Activated T-helper 9 cell treated with anti-CD3 and anti-CD28 coated beads, Interleukin-2, amount 50 U/mL, for 16 hours (primary cell): Measurements from ENCODE around the gene DCAF12.

Source experiments
- DNase-seq: peaks from one replicate; pipeline ENCODE4 v3.0.0-alpha.2; 2020; ENCODE audit warnings: low read depth

DCAF12 gene

DNA sequence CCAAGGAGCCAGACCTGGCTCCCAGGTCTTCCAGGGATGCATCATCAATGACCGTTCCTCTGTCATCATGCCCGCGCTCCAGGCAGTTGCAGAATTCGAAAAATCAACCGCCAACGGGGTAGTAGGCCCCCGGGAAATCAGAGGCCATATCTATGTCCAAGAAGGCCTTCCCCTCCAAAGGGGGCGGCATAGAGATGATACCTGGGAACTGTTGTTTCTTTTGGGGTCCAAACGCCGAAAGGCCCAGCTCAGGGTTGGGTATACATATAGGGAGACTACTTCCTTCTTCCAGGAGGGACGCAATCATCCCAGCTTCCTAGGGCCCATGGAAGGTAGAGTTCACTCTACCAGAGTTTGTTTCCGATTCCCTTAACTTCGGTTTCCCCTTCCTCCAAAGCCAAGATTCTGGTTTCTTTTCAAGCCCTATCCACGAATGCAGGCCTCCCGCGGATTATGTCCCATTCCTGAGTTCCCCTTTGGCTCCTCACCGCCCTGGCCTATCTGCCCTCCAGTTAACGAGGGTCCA, 754 bp downstream of the DCAF12 start:
- DNase-seq = no peak

DNA sequence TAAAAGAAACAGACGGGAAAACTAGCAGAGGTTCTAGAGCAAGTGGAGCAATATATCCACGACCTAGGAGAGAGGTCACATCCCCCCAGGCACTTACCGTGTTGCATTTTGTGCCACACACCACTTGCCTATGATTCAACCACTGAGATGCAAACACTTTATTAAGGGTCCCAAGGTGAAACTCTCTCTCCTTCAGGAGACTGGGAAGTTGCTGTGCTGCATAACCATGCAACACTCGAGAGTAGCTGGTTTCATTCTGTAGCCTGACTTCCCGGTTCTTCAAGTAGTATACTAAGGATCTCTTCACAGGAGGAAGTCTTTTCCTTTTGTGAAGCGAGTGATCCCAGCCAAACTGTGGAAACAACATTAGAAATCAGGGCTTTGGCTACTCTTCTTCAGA, 1.6 kb downstream of the DCAF12 start:
- DNase-seq = no peak

DNA sequence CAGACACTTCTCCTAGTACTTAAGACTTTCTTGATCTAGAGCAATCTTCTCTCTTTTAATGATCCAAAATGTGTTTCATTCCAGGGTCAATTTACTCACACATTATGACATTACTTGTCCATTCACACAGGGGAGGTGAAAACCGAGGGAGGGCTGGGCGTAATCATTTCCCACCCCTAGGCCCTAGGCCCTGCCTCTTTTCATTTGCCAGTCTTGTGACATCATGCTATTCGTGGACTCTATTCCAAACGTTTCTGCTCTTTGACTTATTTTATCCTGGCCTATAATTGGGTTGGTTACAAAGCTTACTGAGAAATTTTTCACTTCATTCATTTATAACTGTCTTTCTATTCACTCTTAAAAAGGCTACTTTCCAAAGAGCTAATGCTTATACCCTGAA, 2.4 kb downstream of the DCAF12 start:
- no peak for DNase-seq

DNA sequence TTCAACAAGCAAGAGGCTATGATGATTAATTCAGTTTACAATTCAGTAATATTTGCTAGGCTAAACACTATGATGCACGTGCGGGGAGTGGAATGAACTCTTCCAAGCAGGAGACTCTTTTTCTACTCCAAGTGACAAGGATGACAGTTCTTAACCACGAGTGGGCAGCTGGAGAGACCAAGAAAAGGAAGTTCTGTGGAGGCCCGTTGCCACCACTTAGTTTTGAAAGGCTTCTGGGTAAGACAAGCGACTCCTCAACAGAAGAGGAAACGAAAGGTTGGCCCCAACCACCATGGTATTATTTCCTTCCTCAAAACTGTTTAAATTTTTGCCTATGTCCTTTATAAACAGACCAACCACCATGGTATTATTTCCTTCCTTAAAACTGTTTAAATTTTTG, 2.8 kb downstream of the DCAF12 start:
- no peak for DNase-seq

DNA sequence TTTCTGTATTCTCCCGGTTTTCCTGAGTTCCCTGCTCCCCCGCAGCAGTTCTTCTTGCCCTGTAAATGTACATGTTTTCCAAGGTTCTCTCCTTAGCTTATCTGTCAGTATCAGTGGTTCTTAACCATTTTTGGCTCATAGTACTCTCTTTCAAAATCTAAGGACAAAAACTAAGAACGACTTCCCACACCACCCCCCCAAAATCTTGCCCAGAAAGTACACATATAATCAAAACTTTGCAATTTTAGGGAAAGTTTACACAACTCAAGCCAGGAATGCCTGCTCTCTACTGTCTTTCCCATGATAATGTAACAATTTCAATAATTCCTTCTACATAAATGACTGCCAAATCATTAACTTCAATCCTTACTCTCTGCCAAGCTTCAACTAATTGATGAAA, 4.5 kb downstream of the DCAF12 start:
- DNase-seq = no peak

DNA sequence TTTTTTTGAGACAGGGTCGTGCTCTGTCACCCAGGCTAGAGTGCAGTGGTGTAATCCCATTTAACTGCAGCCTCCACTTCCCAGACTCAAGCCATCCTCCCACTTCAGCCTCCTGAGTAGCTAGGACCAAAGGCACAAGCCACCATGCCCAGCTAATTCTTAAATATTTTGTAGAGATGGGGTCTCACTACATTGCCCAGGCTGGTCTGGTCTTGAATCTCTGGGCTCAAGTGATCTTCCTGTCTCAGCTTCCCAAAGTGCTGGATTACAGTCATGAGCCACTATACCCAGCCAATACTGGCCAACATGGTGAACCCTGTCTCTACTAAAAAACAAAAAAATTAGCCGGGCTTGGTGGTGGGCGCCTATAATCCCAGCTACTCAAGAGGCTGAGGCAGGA, 6.8 kb downstream of the DCAF12 start:
- no peak for DNase-seq

DNA sequence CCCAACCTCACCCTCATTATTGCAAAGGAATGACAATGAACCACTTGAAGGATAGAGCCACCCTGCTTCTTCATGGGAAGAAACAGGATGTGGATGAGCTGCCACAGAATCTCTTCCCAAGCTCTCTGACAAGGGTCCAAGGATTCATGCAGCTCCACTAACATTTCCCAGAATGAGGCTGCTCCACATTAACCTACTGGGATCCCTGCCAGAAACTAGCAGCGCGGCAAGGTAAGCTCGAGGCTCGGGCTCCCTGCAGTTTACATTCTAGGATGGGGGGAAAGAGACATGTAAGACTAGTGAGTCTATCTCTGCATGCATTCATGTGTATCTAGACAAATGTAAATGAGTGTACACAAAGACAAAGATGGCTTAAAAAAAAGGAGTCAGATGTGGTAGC, 12.1 kb downstream of the DCAF12 start:
- no peak for DNase-seq

DNA sequence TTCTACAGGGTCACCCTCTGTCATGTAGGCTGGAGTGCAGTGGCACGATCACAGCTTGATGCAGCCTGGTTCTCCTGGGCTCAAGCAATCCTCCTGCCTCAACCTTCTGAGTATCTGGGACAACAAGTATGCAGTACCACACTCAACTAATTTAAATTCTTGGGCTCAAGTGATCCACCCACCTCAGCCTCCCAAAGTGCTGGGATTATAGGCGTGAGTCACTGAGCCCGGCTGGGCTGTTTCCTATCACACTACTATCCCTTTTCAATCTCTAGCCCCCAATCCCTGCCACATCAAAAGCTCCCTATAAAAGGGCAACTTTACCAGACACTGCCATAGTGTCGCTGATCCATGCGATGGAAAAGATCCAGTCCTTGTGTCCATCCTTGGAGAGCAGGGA, 20.4 kb downstream of the DCAF12 start:
- no peak for DNase-seq

DNA sequence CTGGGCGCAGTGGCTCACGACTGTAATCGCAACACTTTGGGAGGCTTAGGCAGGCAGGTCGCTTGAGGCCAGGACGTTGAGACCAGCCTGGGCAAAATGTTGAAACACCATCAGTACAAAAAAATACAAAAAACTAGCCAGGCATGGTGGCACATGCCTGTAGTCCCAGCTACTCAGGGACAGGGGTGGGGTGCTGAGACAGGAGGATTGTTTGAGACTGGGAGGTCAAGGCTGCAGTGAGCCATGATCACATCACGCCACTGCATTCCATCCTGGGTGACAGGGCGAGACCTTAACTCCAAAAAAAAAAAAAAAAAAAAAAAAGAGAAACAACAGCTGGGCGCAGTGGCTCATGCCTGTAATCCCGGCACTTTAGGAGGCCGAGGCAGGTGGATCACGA, 23.7 kb downstream of the DCAF12 start:
- no peak for DNase-seq

DNA sequence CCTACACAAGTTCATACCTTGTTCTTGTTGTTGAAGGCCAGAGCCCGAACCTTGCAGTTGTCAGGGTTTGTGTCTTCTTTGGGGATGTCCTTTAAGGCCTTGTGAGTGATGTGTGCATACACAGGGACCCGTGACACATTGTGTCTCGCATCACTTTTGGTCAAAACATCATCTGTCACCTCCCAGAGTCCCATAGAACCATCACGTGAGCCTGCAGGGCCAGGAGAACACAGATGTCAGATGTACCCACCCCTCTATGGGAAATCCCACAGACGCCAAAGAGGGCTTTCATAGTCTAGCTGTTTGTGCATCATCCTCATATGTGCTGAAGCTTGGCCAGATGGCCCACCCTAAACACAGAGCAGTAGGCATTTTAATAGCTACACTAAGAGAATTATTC, 28.2 kb downstream of the DCAF12 start:
- no peak for DNase-seq

DNA sequence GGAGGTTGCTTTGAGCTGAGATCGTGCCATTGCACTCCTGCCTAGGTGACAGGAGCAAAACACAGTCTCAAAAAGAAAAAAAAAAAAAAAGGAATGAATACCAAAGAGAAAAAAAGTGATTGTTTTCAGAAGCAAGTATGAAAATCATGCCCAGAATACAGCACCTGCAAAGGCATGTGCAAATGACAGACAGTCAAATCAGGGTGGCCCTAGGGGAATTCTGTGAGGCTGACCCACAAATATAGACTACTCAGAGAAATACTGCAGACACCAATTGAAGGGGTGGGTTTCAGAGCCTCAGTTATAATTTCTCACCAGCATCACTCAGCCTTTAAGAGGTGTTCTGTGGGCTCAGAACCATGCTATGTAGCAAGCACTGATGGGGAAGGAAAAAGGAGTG, 28.6 kb downstream of the DCAF12 start:
- DNase-seq = no peak

DNA sequence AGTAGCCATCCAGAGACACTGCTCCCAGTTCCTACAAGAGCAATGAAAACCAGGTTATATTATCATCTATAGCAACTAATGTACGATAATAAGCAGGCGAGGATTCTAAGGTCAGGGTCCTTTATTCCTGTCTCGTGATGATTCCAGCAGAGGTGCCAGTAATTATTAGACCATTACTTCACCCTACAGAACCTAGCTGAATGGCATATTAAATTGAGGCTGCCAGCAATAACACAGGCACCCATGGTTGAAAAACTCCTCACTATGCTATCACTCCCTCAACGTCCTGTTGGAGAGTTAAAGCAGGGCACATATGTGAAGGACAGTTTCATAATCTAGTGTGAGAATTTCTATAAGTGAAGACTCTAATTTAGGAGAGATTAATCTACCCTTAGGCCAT, 29.7 kb downstream of the DCAF12 start:
- DNase-seq = no peak

DNA sequence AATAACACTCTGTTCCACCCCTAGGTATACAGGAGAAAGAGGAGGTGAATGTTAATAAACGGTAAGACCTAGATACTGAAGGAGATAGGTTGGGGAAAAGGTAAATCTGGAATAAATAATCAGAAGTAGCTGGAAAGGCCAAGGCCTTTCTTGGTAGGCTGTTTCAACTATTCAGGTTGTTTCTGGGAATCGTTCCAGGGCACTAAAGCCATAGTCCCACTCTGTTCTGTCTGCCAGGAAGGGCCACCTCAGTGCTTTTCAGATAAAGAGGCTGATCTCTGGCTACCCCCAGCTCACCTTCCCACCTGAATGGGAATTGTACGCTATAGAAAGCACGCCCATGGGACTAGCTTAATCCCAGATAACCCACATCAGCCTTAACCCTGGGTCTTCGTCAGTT, 32.9 kb downstream of the DCAF12 start:
- no peak for DNase-seq

DNA sequence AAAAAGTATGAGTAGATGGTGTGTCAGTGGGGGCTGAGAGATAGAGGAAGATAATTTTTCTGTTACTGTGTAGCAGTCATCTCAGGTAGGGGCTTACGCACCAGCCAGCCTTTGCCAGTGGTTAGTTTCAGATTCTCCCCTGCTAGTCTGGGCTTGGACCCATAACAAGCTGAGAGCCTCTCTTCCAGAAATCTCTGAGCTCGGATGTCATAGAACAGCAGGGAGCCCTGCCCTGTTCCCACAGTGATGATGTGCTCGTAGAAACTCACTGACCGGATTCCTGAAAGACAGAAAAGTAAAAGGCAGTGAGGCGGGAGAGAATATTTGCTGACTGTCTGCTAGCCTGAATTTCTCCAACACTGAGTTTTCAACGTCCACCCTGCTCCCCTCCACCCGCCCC, 37.2 kb downstream of the DCAF12 start:
- no peak for DNase-seq

DNA sequence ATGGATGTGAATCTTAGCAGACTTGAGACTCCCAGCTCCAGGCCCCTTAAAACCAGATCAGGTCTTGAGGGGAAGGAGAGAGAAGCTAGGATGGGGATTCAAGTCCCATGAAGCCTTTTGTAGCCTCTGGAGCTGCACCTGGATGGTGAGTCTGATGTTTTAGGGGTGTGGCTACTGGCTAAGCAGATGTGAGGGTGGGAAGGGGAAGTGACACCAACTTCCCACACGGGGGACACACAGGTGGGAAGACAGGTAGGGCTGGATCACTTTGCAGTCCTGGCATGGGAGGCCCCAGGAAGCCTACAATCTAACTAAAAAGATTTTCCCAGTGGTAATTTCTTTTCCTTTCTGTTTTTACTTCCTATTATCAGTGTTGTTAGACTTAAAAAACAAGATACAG, 39.1 kb downstream of the DCAF12 start:
- DNase-seq = no peak

DNA sequence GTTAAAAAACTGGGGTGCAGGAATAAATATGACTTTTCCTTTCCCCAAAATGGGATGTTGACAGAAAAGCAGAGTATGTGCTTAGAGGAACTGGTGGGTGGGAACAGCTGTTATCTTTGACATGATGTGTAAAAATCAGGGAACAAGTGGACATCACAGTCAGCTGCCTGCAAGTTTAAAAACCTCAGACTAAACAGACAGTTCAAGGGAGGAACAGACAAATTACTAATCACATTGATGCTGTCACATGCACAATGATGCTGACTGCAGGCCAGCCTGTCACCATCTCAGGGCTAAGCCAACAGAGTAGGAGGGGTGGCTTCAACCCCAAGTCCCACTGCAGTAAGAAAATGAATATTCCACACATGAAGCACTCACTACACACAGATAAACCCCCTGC, 39.6 kb downstream of the DCAF12 start:
- DNase-seq = no peak

DNA sequence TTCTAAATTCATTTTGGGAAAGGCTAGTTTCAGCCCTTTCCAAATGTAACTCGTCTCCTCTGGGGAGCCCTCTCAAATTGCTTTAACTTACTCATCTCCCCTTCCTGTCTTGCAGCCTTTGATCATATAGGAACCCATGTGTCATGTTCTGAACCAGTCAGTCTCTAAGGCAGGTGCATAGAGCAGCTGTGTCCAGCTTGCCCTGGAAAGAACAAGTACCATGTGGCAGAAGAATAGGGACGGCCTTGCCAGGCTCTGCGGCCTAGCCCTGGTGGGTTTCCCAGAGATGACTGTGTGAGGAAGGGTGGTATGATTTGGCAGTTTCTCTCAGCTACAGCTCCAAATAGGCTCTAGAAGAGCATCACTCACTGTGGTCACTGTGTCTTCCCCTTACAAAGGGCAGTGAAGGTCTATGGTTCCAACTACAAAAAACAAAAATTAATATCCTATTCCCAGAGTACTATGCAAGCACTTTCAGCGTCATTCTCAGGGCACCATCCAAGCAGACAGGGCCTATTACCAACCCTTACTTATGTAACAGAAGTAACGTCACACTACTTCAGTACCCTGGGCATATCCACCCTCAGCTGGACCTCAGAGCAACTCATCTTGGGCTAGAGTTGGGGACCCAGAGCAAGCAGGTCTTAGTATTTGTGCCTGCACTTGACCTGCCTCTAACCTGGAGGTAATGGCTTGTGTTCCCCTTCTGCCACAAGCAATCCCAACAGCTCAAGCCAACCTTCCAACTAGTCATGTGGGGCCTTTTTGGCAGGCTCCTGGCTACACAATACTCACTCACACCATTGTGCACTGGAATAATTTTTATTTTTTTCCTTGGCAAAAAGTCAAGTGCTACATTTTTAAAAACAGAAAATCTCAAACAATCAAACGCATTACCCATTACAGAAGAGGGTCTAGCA, 40.7 kb downstream of the DCAF12 start:
- no peak for DNase-seq

DNA sequence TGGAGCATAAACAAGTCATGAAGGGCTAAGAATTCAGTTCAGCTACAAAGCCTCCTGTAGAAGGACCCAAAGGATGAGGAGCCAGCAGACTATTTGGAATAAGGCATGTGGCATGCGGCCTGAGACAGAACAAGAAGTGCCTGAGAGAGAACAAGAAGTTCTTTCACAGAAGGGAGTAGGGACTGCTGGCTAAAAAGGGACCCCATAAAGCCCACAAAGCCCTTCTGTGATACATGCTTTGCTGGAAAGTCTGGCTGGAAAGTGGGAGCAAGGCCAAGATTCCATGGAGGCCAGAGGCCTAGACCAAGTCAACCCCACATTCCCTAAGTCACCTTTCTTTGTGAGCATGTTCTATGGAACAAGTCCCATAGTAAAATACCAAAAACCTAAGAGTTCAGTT, 41.9 kb downstream of the DCAF12 start:
- no peak for DNase-seq

DNA sequence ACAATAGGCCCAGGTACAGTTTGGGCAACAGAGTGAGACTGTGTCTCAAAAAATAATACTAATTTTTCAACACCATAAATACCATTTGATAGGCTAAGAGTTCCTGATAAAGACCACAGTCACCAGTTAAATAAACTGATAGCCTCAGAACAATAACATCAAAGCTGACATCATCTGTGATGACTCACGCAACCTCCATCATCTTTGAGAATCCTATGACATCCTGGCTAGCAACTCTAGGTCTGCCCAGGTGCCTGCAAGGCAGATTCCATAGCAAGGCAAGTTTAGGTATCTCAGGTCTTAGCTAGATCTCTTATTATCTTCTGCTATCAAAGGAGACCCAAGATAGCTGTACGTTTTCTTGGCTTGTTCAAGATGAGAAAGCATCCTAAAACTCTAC, 47.3 kb downstream of the DCAF12 start:
- no peak for DNase-seq

DNA sequence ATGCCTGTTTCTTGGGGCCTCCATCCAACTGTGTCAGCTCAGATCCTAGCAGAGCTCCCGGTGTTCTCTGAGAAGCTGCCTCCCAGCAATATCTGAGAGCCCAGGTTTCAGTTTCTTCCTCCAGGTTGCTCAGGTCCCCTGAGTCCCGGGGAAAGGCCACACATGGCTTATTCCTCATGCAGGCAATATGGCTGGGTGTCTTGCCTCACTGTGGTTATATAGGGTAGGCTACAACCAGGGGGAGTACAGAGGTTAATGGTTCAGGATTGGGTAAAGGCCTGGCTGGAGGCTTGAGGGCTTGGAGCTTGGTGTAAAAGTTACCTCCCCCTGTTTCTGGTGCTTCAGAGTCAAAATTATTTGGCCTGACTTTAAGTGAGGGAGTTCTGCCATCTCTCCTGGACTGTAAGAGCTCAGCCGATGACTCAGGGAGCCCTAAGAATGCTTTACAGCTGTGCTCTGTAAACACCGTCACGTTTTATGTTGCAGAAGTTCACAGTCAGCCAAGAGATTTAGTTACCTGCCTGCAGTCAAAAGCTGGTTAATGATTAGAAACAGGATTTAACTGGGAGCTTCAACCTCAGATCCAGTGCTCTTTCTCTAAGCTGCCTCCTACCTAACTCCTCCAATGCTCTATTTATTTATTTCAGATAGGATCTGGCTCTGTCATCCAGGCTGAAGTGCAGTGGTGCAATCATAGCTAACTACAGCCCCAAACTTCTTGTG, 53.5 kb downstream of the DCAF12 start:
- DNase-seq = no peak

DNA sequence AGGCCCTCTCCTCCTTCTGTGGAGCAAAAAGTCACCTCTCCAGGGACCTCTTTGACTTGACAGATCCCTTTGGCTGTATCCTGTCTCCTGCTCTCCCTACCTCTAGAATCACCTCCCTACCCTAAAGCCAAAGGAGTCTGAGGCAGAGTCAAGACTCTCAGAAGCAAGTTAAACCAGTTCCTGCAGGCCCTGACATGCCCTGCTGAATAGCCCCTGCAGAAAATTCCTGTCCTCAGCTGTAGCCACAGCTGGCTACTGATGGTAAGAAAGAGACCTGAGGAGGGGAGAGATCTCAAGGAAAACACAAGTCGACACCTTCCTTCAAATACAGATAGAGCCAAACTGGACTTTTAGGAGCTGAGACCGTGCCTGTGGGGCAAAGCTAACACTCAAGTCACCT, 54.1 kb downstream of the DCAF12 start:
- DNase-seq = no peak

DNA sequence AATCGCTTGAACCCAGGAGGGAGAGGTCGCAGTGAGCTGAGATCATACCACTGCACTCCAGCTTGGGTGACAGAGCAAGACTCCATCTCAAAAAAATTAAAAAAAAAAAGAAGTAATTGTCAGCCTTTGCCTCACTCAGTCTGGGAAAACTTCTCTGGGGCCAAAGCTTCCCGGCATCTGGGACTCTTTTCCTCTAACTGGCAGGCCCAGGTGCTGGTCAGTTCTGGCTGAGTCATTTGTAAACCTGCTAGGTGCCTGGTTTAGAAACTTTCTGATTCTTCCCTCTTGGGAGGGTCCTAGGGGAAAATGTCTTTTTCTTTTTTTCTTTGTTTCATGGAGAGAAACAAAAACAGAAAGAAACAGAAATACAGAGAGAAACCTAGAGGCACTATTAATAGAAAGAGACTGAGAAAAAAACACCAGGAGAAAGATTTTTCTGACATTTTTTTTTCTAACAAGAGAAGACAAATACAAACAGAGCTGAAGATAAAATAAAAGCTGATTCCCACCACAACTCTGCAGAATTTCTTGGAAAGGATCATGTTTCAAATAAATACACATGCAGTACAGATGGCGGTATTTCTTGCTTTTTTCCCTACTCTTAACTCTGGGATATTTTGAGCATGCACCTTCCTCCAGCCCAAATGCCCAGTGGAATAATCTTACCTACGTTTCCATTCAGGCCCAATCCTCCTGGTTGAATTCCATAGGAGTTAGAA, 55.7 kb downstream of the DCAF12 start:
- DNase-seq = no peak

DNA sequence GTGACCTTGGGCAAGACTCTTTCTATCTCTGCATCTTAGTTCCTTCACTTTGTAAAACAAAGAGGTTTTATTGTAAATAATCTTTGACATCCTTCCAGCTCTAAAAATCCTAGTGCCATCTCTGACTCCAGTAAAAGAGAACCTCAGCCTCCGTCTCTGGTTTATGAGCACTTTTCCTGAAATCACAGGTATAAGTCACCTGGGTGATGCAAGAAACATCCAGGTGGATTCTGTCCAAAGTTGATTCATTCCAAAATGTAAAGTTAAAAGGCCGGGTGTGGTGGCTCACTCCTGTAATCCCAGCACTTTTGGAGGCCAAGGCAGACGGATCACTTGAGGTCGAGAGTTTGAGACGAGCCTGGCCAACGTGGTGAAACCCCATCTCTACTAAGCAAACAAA, 56.7 kb downstream of the DCAF12 start:
- no peak for DNase-seq
